Ishikawa (cell line): ENCODE measurements around the gene ETV6.

Experiments
- CEBPB ChIP-seq: IDR thresholded peaks from 2 replicates; pipeline ENCODE4 v1.6.1; 2012
- CREB1 ChIP-seq: IDR thresholded peaks from 2 replicates; pipeline ENCODE4 v1.6.1; 2012; ENCODE audit warnings: low read depth
- EGR1 ChIP-seq: IDR thresholded peaks from 2 replicates; pipeline ENCODE4 v1.6.1; 2012
- EP300 ChIP-seq: IDR thresholded peaks from 2 replicates; pipeline ENCODE4 v1.6.1; 2012; ENCODE audit warnings: borderline replicate concordance
- FOXM1 ChIP-seq: IDR thresholded peaks from 2 replicates; pipeline ENCODE4 v1.6.1; 2012; ENCODE audit warnings: low read depth, borderline replicate concordance
- NFIC ChIP-seq: IDR thresholded peaks from 2 replicates; pipeline ENCODE4 v1.6.1; 2012
- RAD21 ChIP-seq: IDR thresholded peaks from 2 replicates; pipeline ENCODE4 v1.6.1; 2012; ENCODE audit warnings: low read depth
- TAF1 ChIP-seq: IDR thresholded peaks from 2 replicates; pipeline ENCODE4 v1.6.1; 2012; ENCODE audit warnings: low read depth, mild to moderate bottlenecking
- TCF12 ChIP-seq: IDR thresholded peaks from 2 replicates; pipeline ENCODE4 v1.6.1; 2012; ENCODE audit warnings: low read depth
- TEAD4 ChIP-seq: IDR thresholded peaks from 2 replicates; pipeline ENCODE4 v1.6.1; 2012
- YY1 ChIP-seq: IDR thresholded peaks from 2 replicates; pipeline ENCODE4 v1.6.1; 2012; ENCODE audit warnings: low read depth
- ZBTB7A ChIP-seq: IDR thresholded peaks from 2 replicates; pipeline ENCODE4 v1.6.1; 2012; ENCODE audit warnings: low read depth
- TF ChIP-seq, protein P1 (sequence below): IDR thresholded peaks from 2 replicates; pipeline ENCODE4 v1.6.1; 2012
- TF ChIP-seq, protein P2 (sequence below): IDR thresholded peaks from 2 replicates; pipeline ENCODE4 v1.6.1; 2012; ENCODE audit warnings: low read depth, mild to moderate bottlenecking
- TF ChIP-seq, protein P3 (sequence below): IDR thresholded peaks from 2 replicates; pipeline ENCODE4 v1.6.1; 2012

The ETV6 gene

DNA sequence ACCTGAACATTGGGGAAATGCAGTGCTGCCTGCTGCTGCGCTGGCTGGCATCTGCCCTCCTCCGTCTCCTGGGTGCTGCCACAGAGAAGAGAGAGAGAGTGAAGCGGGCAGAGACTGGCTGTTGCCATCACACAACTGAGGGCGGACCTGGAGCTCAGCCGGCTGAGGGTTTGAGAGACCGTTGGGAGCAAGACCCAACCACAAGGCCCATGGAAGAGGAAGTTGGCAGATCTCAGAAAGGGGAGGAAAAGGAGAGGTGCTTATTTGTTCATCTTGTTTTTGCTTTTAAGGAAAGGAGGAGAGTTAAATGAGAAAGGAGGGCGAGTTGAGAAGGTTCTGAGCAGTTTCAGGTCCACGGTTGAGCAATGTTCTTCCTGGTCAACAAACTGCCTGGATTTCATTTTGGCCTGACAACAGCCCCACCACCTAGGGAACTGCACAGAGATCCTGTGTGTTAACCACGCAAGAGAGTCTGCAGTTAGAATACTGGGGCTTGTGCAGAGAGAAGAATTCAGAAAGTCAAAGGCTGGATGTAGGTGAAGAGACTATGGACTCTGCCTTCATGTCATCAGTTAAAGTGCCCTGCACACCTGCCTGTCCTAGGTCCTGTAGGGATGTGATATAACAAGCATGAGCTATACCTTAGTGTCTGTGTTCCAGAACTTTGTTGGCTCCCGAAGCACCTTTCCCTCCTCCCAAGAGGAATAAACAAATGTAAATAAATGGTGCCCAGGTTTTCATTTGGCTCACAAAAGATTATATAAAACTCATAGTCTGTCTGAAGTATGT, 124.6 kb downstream of the ETV6 start:
- TF ChIP-seq, protein P1, sequence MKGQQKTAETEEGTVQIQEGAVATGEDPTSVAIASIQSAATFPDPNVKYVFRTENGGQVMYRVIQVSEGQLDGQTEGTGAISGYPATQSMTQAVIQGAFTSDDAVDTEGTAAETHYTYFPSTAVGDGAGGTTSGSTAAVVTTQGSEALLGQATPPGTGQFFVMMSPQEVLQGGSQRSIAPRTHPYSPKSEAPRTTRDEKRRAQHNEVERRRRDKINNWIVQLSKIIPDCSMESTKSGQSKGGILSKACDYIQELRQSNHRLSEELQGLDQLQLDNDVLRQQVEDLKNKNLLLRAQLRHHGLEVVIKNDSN = no peak
- TF ChIP-seq EGR1 (no peak), CEBPB (no peak), YY1 (no peak), NFIC (no peak)

DNA sequence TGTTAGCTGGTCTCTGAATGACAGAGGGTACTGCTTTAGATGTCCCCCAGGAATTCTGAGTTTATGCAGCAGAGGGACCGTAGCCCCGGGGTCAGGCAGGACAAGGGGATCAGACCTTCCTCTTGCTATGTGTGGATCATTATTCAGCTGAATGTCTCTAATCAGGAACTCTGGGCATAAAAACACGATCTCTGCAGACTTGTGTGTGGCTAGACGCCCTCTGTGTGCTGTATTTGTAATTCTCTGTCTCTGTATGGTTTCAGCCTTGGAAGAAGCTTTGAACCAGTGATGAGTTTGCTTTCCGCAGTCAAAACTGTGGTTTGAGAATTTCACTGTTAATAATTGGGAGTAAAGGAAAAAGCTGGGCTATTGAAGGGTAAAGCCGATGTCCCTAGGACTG, 125.3 kb downstream of the ETV6 start:
- TF ChIP-seq FOXM1 (no peak), EGR1 (no peak), CREB1 (no peak), RAD21 (no peak), YY1 (no peak), CEBPB (no peak)
- TF ChIP-seq, protein P2, sequence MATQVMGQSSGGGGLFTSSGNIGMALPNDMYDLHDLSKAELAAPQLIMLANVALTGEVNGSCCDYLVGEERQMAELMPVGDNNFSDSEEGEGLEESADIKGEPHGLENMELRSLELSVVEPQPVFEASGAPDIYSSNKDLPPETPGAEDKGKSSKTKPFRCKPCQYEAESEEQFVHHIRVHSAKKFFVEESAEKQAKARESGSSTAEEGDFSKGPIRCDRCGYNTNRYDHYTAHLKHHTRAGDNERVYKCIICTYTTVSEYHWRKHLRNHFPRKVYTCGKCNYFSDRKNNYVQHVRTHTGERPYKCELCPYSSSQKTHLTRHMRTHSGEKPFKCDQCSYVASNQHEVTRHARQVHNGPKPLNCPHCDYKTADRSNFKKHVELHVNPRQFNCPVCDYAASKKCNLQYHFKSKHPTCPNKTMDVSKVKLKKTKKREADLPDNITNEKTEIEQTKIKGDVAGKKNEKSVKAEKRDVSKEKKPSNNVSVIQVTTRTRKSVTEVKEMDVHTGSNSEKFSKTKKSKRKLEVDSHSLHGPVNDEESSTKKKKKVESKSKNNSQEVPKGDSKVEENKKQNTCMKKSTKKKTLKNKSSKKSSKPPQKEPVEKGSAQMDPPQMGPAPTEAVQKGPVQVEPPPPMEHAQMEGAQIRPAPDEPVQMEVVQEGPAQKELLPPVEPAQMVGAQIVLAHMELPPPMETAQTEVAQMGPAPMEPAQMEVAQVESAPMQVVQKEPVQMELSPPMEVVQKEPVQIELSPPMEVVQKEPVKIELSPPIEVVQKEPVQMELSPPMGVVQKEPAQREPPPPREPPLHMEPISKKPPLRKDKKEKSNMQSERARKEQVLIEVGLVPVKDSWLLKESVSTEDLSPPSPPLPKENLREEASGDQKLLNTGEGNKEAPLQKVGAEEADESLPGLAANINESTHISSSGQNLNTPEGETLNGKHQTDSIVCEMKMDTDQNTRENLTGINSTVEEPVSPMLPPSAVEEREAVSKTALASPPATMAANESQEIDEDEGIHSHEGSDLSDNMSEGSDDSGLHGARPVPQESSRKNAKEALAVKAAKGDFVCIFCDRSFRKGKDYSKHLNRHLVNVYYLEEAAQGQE = no peak

DNA sequence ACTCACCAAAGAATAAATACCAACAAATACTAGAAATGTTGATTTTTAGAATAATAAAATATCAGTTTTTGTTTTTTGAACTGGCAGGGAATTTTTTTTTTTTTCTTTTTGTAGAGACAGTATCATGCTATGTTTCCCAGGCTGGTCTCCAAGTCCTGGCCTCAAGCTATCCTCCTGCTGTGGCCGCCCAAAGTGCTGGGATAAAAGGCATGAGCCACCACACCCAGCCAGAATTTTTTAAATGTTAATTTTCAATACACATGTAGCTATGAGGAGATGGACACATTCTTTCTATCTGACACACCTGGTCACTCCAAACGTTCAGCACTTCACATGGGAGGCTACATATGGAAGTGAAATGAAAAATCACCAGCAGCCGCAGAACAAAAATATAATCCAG, 126.8 kb downstream of the ETV6 start:
- no peak for TF ChIP-seq TAF1

DNA sequence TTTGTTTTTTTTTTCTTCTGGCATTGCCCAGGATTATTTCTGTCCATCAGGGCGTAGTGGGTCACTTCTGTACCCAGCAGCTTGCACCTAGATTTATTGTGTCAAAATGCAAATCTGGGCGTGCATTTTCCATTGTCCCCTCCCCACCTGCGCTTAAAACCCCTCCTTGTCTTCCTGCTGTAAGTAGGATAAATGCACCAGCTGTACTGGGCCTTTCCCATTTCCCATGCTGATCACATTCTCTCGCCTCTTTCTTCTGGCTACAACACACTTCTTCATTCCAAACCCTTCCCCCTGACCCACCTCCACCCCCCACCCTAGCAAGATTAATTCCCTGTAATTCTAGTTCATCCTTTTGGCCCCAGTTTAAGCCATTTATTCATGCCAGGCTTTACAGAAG, 128.0 kb downstream of the ETV6 start:
- TF ChIP-seq YY1 (no peak), TAF1 (no peak), NFIC (no peak), TEAD4 (no peak), CREB1 (no peak), EGR1 (no peak), TCF12 (no peak), EP300 (no peak), FOXM1 (no peak), RAD21 (no peak), ZBTB7A (no peak)
- TF ChIP-seq, protein P1 = no peak
- TF ChIP-seq, protein P3, sequence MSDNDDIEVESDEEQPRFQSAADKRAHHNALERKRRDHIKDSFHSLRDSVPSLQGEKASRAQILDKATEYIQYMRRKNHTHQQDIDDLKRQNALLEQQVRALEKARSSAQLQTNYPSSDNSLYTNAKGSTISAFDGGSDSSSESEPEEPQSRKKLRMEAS = no peak
- TF ChIP-seq, protein P2 = no peak

DNA sequence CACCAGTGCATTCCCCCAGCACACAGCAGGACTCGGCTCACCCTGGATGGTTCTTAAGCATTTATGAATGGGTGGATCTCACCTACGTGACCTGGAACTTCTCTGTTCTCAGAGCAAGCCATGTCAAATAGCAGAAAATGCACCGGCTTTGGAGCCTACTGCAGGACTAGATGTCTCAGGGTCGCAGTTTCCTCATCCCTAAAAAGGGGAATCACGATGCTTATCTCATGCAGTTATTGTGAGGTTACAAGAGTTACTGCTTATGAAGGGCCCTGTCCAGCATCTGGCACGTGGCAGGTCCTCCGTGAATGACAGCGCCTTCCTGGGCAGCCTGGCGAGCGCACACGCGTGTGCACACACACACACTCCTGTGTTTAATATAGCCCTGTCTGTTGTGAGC, 128.5 kb downstream of the ETV6 start:
- no peak for TF ChIP-seq YY1
- TF ChIP-seq NFIC = no peak
- TF ChIP-seq CEBPB = no peak
- TF ChIP-seq, protein P3 = no peak
- no peak for TF ChIP-seq ZBTB7A

DNA sequence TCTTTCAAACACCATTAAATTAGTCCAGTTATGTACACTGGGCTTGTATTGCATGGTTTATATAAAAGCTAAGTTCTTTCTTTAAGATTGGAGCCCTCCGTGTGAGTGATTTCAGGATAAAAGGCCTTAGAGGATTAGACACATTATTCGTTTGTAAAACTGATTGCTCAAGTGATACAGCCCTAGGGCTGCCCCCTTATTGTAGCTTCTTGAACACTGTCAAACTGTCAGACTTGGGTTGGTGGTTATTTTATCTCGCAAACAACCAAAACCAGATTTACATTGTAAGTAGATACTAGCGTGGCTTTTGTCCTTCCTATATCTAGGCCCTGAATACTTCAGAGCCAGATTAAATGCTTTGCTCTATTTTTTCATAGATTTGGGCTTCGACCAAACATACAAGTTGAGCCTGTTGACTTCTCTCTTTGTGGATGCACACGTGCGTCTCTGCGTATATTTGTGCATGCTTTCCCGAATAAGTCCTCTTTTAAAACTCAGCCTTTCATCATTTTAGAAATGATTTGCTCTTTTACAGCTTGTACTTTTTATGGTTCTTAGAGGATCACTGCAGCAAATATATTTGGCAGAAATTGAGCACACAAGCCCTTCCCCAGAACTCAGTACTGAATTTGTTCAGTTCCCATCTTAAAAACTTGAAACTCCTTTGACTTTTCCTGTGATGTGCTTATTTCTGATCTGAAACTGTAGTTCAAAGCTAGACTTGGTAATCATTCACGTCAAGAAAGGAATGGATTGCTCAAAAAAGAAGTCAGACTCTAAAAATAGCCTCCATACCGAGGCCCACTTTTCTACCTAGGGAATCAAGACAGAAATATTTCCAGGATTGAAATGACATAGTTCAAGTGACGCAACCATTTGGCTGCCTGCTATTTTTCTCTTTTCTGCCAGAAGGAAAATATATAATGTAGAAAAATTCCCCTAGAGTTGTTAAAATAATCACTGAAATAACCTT, 129.5 kb downstream of the ETV6 start:
- TF ChIP-seq CREB1 (no peak), YY1 (no peak), TCF12 (no peak), ZBTB7A (no peak), EP300 (no peak), CEBPB (no peak), TAF1 (no peak), RAD21 (no peak), EGR1 (no peak), NFIC (no peak), TEAD4 (no peak), FOXM1 (no peak)
- TF ChIP-seq, protein P3 = no peak
- TF ChIP-seq, protein P2 = no peak
- TF ChIP-seq, protein P1 = no peak
